Stimulated activated CD4-positive, alpha-beta T cell treated with anti-CD3 and anti-CD28 coated beads, TNF-alpha, amount 100 ng/mL, for 24 hours (primary cell): ENCODE measurements around the gene MED23.

Experiments used
- DNase-seq, 3 experiments: peaks; one replicate each; pipeline ENCODE4 v3.0.0-alpha.2; 2020; ENCODE audit warnings: low read depth in 3 of 3

The MED23 gene

DNA sequence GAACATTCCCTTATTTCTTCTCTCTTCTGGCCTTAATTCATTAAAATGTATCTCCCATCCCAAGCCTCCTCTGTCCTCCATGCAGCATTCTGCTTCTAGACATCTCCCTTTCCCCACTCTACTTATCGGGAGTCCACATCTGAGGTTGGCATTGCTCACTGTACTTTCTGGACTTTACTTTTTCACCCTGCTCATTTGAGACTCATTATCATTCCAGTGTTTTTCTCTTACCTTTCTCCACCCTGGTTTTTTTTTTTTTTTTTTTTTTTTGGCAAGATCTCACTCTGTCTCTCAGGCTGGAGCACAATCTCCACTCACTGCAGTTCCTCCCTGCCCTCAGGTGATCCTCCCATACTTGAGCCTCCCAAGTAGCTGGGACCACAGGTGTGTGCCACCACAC lies 13.5 kb upstream of the MED23 start:
- no peak for DNase-seq

- no peak for DNase-seq
These were observed 12.5 kb upstream of the MED23 start for GRCh38 chr6:131640576-131640975.

DNA sequence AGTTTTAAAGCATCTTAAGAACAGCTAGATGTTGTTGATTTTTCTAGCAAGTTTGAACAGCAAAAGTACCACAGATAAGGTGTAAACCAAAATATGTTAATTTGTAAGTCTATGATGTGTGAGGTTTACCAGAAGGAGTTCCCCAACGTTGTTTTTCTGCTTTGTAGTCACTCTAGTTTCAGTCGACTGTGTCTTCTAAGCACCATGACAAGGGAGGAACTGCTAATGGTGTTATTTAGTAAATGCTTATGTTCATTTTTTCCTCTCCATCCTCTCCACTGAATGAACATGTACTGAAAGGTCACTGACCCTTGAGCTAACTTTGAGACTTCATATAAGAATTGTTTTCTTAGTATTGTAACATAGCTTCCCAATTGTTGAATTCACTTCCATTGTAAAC lies 12.1 kb upstream of the MED23 start:
- DNase-seq: no peak

DNA sequence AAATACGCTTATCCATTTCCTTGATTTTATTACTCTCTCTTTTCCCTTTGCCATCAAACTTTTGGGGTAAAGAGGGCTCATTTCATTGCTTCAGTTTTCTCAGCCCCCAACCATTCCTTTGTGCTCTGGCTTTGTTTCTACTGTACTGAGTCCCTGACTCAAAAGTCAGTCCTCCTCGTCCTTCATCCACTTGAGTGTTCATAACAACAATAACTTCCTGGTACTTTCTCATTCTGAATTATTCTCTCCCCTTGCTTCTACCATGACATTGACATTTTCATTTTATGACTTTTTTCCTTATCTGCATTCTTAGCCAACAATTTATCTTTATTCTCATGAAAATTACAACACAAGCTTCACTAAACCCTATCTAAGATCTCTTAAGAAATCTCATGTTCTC lies 10.0 kb upstream of the MED23 start:
- no peak for DNase-seq

DNA sequence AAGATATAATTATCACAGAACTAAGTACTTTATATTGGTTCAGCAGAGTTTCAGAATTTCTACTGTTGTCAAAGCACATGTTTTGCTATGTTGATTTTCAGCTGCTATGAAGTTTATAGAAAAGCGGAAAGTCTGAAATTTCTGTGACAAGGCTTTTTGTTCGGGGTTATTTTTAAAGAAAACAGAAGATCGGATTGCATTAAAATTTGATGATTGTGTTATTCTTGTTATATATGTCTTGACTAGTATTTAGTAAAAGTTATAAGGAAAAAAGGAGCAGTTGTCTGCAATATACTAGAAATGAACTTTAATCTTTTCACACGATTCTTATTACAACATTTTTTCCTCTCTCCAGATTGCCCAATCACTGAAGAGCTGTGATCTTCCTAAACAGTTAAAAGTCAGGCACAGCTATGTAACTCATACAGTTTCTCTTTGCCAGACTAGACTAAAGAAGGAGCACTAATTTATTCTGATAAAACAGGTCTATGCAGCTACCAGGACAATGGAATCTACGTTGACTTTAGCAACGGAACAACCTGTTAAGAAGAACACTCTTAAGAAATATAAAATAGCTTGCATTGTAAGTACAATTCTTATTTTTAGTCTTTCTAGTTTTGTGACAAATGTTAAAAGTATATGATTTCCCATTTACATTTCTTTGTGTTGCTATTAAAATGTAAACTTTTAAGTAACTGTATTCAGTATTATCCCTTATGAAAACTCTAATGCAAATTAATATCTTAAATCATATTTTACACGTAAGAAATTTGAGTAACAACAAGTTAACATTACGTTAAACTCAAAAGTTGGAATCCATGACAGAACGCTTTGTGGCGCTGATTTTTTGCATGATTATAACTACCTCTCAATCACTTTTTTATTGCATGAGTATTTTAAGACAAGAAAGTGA lies 9.1 kb upstream of the MED23 start, which contains the start of gene ENPP3:
TSS of gene ENPP3 (plus strand) at position 423 of the 913 bp plus-strand sequence. CDS start at position 506, 83 bp downstream.
- no peak for DNase-seq

DNA sequence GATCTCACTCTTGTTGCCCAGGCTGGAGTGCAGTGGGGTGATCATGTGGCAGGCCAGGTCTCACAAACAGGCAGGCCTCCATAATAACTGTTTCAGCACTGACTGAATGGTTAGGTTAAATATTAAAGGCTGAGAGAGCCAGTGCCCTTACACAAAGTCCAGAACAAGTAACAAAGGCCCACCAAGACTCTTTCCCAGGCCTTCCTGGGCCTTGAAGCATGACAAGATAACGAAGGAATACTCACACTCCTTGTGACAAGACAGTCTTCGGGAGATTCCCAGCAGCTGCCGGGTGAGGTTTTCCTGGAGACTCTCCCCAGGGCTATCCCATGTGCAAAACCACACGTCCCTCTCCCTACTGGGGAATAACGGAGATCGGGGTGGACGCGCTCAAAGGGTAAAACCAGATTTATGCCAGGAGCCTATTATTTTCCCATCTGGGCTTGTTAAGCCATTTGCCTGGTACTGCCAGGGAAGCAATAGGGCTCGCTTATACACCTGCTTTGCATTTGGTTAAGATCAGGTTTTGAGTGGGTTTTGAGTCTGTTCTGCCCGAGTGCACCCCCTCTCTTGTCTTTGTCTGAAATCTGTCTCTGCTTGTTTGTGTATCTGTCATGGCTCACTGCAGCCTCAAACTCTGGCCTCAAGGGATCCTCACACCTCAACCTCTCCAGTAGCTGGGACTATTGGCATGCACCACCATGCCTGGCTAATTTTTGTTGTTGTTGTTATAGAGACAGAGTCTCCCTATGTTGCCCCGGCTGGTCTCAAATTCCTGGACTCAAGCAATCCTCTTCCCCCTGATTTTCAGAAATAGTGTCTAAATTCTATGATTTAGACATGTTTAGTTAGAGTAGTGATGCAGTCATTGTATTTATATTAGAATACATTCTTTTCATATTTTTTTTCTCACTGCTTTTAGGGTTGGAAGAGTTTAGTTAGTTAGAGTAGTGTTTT lies 7.6 kb upstream of the MED23 start:
- DNase-seq: no peak

- no peak for DNase-seq
These were observed 3.7 kb upstream of the MED23 start for GRCh38 chr6:131631625-131632289.

DNA sequence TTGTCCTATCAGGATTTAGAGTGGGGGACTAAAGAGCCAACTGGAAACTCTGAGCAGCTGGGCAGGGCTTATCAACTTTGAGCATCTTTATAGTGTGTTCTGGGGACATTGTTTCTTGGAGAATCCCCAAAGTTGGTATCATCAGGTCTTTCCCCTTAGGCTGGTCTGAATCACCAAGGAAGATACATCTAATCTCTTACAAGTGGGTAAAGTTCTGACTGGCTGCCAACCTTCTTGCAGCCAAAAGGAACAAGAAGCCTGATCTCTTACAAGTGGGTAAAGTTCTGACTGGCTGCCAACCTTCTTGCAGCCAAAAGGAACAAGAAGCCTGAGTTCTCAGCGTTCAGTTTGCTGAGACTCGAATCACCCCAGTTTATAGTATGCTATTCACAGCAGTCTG lies 1.6 kb upstream of the MED23 start:
- no peak for DNase-seq

DNA sequence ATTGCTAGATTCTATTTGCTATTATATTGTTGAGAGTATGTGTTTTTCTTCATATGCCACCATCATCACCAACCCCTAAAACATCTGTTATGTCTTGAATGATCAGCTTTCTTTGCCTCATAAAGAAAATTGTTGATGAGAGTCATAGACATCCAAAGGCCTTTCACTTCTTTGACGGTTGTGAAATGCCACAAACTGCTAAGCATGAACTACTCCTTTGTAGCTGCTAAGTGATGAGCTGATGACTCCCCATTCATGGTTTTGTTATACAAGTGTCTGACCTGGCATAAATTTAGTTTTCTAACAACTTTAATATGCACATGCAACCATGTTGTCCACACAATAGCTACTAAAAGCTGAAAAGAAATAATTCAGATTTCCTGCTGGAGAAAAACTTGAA lies 684 bp upstream of the MED23 start:
- DNase-seq: no peak

DNA sequence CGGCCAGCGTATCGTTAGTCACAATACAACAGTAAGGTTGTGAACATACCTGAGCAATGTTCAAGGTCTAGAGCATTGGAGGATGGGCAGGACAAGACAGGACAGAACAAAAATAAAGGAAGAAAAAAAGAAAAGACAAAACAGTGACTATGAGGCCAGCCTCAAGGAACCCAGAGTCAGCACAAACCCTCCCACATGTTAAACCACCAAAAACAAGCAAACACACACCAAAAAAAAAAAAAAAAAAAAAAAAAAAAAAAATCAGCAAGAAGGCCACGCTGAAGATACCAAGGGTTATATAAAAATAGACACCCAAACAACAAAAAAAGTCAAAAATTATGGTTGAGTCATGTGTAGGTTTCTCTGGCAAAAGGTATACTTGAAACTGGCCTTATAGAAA lies 12.8 kb downstream of the MED23 start:
- no peak for DNase-seq

DNA sequence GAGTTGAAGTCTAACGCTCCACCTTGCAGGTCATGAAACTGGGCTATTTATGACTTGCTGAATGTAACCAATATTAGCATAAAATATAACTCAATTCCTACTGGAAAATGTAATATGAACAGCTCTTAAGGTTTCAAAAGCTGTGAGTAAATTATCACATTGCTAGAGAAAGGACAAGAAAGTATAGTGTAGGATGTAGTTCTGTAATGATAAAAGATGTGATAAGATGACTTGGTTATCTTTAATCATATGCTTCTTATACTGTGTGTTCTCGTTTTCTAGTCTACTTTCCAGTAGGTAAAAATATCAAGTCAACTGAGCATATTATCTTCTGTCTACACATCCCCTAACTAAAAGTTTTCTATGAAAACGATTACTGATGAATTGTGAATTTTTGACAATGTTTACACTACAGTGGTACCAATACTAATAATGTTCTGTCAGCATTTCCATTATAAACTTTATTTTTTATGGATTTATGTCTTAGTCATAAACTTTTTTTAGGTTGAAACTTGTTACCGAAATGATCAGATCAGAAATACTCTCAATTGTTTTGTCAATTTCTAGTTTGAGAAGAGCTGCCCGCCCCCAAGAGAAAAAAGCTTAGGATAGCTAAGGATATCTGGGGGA lies 14.6 kb downstream of the MED23 start:
- no peak for DNase-seq

DNA sequence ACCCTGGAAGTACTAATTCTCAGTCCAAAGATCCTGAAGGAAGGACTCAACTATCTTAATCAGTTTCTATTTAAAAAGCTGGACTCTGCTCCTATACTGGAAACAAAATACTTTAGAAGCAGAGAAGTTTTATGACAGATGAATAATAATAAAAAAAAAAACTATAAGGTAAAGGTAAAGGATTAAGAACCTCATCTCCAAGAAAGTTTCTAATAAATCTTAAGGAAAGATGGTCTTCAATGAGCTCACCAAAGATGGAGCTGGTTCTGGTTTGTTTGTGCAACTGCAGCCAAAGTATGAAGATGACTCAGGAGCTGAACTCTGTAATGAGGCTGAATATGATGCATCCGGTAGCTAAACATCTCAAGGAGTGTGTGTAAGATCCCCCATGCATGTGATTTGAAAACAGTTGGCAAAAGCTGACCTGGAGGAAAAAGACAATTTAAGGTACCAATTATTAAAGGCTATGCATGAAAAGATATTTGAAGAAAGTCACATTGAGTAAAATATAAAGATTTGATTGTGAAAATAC lies 25.2 kb downstream of the MED23 start:
- DNase-seq: no peak

DNA sequence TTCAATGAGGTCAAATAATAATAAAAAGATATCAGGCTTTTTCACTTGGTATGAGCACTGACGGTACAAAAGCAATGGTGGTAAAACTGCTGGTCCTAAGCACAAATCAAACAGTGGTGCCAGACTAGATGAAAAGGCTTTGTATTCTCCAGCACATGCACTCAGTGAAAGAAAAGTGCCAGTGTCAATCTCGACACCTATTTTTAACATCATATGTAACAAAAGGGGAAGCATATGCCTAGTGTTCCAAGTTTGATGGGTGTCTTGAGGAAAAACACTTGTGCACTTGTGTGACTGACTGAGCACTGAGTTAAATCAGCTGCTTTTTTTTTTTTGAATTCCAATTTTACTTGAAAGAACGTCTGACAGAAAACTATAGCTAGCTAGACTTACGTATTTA lies 27.3 kb downstream of the MED23 start:
- DNase-seq: no peak

GRCh38 chr6:131597446-131597845 lies 30.6 kb downstream of the MED23 start:
- DNase-seq: no peak

GRCh38 chr6:131594074-131594473 lies 34.0 kb downstream of the MED23 start:
- no peak for DNase-seq

DNA sequence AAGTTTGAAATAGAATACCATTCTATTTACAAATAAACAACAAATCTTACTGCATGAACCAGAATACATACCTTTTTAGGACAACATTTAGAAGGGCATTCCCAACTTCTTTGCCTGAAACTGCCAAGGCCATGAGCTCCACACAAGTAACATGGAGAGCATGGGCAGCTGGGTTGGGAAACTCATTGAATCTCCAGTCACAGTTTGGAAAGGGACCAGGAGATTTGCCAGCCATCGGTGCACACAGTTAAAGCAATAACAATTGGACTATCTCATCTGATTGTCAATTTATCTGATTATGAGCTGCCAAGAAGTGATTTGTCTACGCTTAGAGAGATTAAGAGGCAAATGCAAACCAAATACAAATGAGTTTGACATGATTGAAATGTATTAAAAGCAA lies 35.1 kb downstream of the MED23 start:
- no peak for DNase-seq

GRCh38 chr6:131588643-131589042 lies 39.4 kb downstream of the MED23 start:
- DNase-seq: no peak

DNA sequence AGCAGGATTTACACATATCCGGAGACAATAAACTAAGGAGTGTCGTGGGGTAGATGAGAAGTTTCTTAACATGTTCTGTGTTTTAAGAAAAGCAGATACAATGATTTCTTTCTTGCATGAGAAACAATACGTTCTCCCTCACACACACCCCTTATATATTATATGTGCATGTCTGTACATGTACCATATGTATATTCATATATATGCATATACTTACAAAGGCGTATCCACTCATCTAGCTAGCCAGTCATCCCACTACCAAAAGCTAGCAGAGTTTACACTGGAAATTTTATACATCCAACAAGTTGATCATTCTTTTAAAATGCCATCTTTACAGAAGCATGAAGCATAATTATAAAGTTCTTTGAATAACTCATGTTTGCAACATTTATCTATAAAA lies 40.1 kb downstream of the MED23 start:
- DNase-seq: no peak

DNA sequence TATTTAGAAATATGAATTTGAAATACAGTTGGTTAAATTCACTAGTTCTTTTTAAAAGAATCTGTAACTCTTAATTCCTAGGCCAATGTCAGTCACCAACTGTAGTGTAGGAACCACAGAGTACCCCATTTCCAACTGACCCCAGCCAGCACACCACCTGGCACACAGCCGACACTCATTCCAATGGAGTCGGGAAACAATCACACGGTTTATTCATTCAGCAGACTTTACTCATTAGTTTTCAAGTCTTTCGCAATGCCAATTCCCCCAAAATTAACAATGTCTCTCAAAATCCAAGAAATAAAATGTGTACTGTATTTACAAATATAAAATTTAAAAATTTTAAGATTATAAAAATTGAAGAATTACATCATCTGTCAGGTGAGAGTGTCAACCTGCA lies 41.5 kb downstream of the MED23 start:
- DNase-seq: no peak

DNA sequence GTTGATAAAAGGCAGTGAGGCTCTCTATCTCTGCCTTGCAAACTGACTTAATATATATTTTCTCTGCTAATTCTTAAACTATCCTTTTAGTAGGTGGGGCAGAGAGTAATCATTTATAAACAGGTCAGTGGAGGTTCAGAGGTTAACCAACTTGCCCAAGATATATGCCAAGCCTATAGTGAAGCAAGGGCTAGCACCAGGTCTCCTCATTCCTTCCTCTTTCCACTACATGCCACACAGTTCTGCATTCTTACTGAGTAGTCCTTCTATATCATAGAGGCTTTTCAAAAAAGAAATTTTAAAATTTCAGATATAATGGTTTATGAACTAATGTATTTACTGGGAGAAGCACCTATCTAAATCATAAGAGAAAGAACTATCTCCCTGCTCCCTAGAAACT lies 46.5 kb downstream of the MED23 start:
- no peak for DNase-seq

- DNase-seq: no peak
These were observed 52.1 kb downstream of the MED23 start for GRCh38 chr6:131575834-131576478.
